ENCODE measurements around the gene AHSA1.

Gene AHSA1

DNA sequence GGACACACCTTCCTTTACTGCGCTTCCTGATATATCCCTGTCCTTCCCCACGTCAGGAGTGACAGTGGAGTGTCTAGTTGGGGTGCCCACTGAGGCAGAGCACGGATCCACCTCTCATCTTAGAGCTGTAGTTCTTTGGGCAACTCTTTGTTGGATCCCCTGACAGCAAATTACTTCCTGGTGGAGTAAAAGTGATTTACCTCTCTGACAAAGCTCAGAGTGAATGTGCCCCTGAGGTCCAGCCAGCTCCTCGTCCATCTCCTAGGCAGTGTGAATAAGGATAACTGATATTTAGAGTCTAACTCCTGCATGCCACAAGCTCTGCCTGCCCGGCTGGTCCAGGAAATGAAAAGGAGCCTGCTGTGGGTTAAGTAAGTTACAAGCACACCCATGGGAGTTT, 16.0 kb downstream of the AHSA1 start:
- H3K4me2 ChIP-seq (ENCODE audit: low read length), result no peak overlapping the region
- no peak overlapping the region for H2AFZ ChIP-seq (ENCODE audit: low read depth, low read length)

DNA sequence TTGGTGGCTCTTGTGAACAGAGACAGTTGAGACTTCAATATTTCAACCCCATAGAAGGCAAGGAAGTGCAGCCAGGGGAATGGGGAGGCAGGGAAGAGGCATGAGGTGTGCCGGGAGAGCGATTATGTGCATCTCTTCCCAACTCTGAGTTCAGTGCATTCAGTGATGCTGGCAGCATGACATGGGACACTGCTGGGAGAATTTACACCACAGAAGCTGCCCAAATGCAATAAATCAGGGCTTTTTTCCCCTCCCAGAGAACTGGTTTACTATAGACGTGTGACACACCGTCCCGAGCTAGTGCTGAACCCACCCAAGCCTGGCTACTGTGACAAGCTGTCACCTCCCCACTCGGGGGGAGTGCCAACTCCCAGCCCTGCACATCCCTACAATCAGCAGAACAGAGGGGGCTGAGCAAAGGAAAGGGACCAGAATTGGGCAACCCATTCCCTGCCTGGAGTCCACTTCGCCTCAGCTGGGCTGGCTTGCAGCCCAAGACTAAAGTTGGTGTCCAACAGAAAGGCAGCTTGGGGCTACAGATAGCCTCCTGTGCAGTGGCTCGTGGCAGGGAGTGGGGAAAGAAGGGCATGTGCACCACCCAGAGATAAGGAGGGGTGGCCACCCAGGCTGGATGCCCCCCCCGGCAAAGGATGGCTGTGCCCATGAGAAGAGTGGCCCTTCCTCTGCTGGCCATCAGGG, 16.7 kb downstream of the AHSA1 start:
- no peaks in the 10 kb centered on the region for H3K27me3 ChIP-seq (ENCODE audit: low read depth, low read length)
- H3K9ac ChIP-seq (ENCODE audit: low read length), result no peak overlapping the region
- no peak overlapping the region for H3K27ac ChIP-seq (ENCODE audit: low read length)
- H4K20me1 ChIP-seq (ENCODE audit: insufficient read depth, low read length), result no peaks in the 10 kb centered on the region
- H3K36me3 ChIP-seq (replicated peaks; ENCODE audit: low read depth, low read length), result peaks cover 2% of the 10 kb centered on the region
- TF ChIP-seq, protein P1, sequence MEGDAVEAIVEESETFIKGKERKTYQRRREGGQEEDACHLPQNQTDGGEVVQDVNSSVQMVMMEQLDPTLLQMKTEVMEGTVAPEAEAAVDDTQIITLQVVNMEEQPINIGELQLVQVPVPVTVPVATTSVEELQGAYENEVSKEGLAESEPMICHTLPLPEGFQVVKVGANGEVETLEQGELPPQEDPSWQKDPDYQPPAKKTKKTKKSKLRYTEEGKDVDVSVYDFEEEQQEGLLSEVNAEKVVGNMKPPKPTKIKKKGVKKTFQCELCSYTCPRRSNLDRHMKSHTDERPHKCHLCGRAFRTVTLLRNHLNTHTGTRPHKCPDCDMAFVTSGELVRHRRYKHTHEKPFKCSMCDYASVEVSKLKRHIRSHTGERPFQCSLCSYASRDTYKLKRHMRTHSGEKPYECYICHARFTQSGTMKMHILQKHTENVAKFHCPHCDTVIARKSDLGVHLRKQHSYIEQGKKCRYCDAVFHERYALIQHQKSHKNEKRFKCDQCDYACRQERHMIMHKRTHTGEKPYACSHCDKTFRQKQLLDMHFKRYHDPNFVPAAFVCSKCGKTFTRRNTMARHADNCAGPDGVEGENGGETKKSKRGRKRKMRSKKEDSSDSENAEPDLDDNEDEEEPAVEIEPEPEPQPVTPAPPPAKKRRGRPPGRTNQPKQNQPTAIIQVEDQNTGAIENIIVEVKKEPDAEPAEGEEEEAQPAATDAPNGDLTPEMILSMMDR (IDR thresholded peaks at IDR 0.05; ENCODE audit: low read depth, low read length), result no peak
- TF ChIP-seq EZH2phosphoT487 (IDR thresholded peaks at IDR 0.05; ENCODE audit: low read depth), result no peak
- H3K79me2 ChIP-seq (ENCODE audit: low read length), result no peaks in the 10 kb centered on the region
- no peak overlapping the region for H3K4me3 ChIP-seq (ENCODE audit: low read length)
- H3K4me2 ChIP-seq (ENCODE audit: low read length), result no peak overlapping the region
- H2AFZ ChIP-seq (ENCODE audit: low read depth, low read length), result no peak overlapping the region
- H3K9me3 ChIP-seq (ENCODE audit: insufficient read depth, low read length), result no peaks in the 10 kb centered on the region
- H3K4me1 ChIP-seq (ENCODE audit: low read length), result peaks cover 11% of the 10 kb centered on the region

More for the DNA sequence above, 16.0 kb downstream of the AHSA1 start:
- no peak overlapping the region for H3K27ac ChIP-seq (ENCODE audit: low read length)
- no peak overlapping the region for H3K4me3 ChIP-seq (ENCODE audit: low read length)
- H4K20me1 ChIP-seq (ENCODE audit: insufficient read depth, low read length), result no peaks in the 10 kb centered on the region
- peaks cover 9% of the 10 kb centered on the region for H3K36me3 ChIP-seq (replicated peaks; ENCODE audit: low read depth, low read length)
- peaks cover 8% of the 10 kb centered on the region for H3K4me1 ChIP-seq (ENCODE audit: low read length)
- H3K9me3 ChIP-seq (ENCODE audit: insufficient read depth, low read length), result no peaks in the 10 kb centered on the region
- no peaks in the 10 kb centered on the region for H3K79me2 ChIP-seq (ENCODE audit: low read length)
- TF ChIP-seq, protein P1 (IDR thresholded peaks at IDR 0.05; ENCODE audit: low read depth, low read length), result no peak
- no peak for TF ChIP-seq EZH2phosphoT487 (IDR thresholded peaks at IDR 0.05; ENCODE audit: low read depth)
- no peak overlapping the region for H3K9ac ChIP-seq (ENCODE audit: low read length)
- no peaks in the 10 kb centered on the region for H3K27me3 ChIP-seq (ENCODE audit: low read depth, low read length)

DNA sequence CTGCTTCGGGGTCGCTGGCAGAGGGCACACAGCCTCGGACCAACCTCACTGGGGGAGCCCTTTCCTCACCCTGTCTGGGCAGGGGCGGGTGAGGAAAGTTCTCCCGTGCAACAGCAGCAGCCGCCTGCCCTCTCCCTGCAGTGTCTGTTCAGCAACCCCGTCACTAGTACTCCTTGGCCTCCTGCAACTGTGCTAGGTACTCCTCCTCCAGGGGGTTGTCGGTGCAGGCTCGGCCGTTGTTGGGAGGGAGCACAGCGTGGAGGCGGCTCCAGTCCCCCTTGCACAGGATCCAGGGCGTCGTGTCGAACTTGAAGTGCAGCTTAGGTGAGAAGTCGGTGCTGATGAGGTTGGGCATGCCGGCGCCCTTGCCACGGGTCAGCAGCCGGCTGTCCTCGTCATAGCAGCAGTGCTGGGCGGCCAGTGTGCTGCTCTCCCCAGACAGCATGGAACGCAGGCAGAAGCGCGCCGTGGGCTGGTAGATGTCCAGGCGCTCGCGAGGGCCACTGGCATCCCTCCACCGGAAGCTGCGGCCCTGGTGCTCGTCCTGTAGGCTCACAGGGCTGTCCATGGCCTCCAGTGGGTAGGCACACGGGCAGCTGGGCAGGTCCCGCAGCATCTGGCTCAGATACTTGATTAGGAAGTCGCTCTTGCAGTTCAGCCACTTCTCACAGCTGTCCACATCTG, 17.7 kb downstream of the AHSA1 start:
- Histone ChIP-seq H3K27ac (ENCODE audit: low read length) (no peak overlapping the region), H4K20me1 (ENCODE audit: insufficient read depth, low read length) (no peaks in the 10 kb centered on the region), H3K9ac (ENCODE audit: low read length) (no peak overlapping the region), H3K36me3 (replicated peaks; ENCODE audit: low read depth, low read length) (no peaks in the 10 kb centered on the region), H3K27me3 (ENCODE audit: low read depth, low read length) (no peaks in the 10 kb centered on the region), H3K4me3 (ENCODE audit: low read length) (no peak overlapping the region), H3K4me2 (ENCODE audit: low read length) (no peak overlapping the region), H3K4me1 (ENCODE audit: low read length) (peaks cover 11% of the 10 kb centered on the region), H3K9me3 (ENCODE audit: insufficient read depth, low read length) (no peaks in the 10 kb centered on the region), H3K79me2 (ENCODE audit: low read length) (no peaks in the 10 kb centered on the region), H2AFZ (ENCODE audit: low read depth, low read length) (no peak overlapping the region)
- TF ChIP-seq, protein P1 (IDR thresholded peaks at IDR 0.05; ENCODE audit: low read depth, low read length), result no peak
- TF ChIP-seq EZH2phosphoT487 (IDR thresholded peaks at IDR 0.05; ENCODE audit: low read depth), result no peak

DNA sequence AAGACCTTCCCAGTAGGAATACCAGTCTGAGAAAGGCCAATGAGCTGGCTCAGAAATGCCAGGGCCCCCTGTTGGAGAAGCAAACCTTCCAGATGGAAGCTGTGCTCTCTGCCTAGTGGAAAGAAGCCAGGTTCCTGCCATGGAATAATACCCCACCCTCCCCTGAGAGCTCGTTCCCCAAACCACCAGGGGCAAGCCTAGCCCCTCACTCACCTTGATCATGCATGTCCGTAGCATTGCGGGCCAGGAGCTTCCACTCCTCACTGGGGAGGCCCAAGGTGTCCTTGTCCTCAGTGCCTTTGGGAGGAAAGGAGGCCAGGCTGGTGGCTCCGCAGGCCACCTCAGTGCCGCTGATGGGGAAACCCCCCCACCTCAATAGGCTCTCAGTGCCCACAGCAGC, 20.1 kb downstream of the AHSA1 start:
- TF ChIP-seq, protein P1 (IDR thresholded peaks at IDR 0.05; ENCODE audit: low read depth, low read length), result no peak
- no peak for TF ChIP-seq EZH2phosphoT487 (IDR thresholded peaks at IDR 0.05; ENCODE audit: low read depth)
- no peak overlapping the region for H3K27ac ChIP-seq (ENCODE audit: low read length)
- H3K9ac ChIP-seq (ENCODE audit: low read length), result no peak overlapping the region
- H3K27me3 ChIP-seq (ENCODE audit: low read depth, low read length), result no peaks in the 10 kb centered on the region
- H3K4me1 ChIP-seq (ENCODE audit: low read length), result peaks cover 11% of the 10 kb centered on the region
- no peak overlapping the region for H3K4me2 ChIP-seq (ENCODE audit: low read length)
- no peaks in the 10 kb centered on the region for H3K36me3 ChIP-seq (replicated peaks; ENCODE audit: low read depth, low read length)
- no peaks in the 10 kb centered on the region for H3K9me3 ChIP-seq (ENCODE audit: insufficient read depth, low read length)
- no peaks in the 10 kb centered on the region for H3K79me2 ChIP-seq (ENCODE audit: low read length)
- no peaks in the 10 kb centered on the region for H4K20me1 ChIP-seq (ENCODE audit: insufficient read depth, low read length)
- no peak overlapping the region for H2AFZ ChIP-seq (ENCODE audit: low read depth, low read length)
- H3K4me3 ChIP-seq (ENCODE audit: low read length), result no peak overlapping the region

Data from OCI-LY3 (cell line).